ENCODE data around the gene BBS7. TPM values are rescaled to one million over a fixed set of nuclear protein-coding genes. Genes with fewer than 3 reads are reported as not detected.
A peak's percentile ranks its signal among the peaks of the same experiment; 100 is the strongest.

BBS7 gene
- polyA plus RNA-seq, 6 donors from 2014 or later, result 2.0 to 9.5 (median 5.1) TPM

DNA sequence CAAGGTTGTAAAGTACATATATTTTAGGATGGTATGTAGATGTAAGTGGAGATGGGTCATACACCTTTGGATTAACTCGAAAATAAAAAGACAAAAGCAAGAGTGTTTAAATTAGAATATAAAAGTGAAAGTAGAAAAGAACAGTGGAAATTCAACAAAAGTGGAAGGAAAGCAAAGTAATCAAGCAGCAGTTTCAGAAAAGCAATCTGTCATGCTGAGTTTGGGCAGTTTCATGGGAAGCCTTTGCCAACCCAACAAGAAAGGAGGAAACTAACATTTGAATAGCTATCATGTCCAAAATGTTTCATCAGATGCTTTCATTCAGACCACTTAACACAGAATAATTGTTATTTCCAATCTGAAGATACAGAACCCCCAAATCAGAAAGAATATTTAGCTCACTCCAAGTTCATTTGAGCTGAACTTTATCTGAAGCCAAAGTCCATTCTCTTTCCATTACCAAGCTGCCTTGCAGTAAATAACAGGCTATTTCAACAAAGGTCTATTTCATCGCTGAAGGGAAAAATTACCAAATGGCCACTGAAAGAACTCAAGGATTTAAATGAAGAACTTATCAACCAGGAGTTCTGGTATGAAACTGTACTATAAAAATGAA is 71.0 kb downstream of the BBS7 start:
- Mint-ChIP-seq H3K9me3 (no peaks in the 10 kb centered on the region), H3K4me1 (peaks cover 14 to 34% (median 14%) of the 10 kb centered on the region in 3 donors), H3K36me3 (no peaks in the 10 kb centered on the region), H3K27me3 (peaks cover 1 to 17% (median 13%) of the 10 kb centered on the region in 3 donors), H3K4me3 (peak overlapping the region in 6 of 8 donors; percentile 2 to 98 (median 70)), H3K27ac (peak overlapping the region in 3 of 6 donors; percentile 25 to 96 (median 57))
- ATAC-seq (ENCODE audit: low read depth in 2 of 2), result no peak
- DNase-seq, result no peak

DNA sequence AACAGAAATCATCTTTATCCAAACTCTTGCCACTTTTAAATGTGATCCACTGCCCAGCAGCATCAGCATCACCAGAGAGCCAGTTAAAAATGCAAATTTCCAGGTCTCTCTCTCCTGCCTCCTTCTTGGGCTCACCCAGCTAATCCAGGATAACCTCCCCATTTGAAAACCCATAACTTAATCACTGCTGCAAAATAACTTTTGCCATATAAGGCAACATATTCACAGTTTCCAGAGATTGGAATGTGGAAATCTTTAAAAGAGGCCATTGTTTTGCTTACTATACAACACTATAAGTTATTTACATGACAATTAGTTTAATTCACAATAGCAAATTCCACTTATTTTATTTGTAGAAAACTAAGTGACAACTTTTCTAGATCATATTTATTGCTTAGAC is 74.0 kb downstream of the BBS7 start:
- no peaks in the 10 kb centered on the region for H3K36me3 Mint-ChIP-seq
- no peak overlapping the region for H3K4me3 Mint-ChIP-seq
- peaks cover 6 to 28% (median 23%) of the 10 kb centered on the region in 3 donors for H3K27me3 Mint-ChIP-seq
- no peak for DNase-seq
- H3K27ac Mint-ChIP-seq, result peak overlapping the region in 1 of 6 donors; percentile 67
- H3K4me1 Mint-ChIP-seq, result peaks cover 6 to 19% (median 6%) of the 10 kb centered on the region in 3 donors
- H3K9me3 Mint-ChIP-seq, result no peaks in the 10 kb centered on the region
- ATAC-seq (ENCODE audit: low read depth in 2 of 2), result no peak

- no peak overlapping the region for H3K27ac Mint-ChIP-seq
- DNase-seq (no peak), ATAC-seq (ENCODE audit: low read depth in 2 of 2) (no peak)
- no peaks in the 10 kb centered on the region for H3K36me3 Mint-ChIP-seq
- H3K9me3 Mint-ChIP-seq, result no peaks in the 10 kb centered on the region
- H3K4me3 Mint-ChIP-seq, result peak overlapping the region in 1 of 8 donors; percentile 52
- H3K4me1 Mint-ChIP-seq, result peaks cover 0 to 4% (median 0%) of the 10 kb centered on the region in 3 donors
- peaks cover 13 to 36% (median 34%) of the 10 kb centered on the region in 3 donors for H3K27me3 Mint-ChIP-seq
Observed at GRCh38 chr4:121794505-121795188, 75.6 kb downstream of the BBS7 start.

DNA sequence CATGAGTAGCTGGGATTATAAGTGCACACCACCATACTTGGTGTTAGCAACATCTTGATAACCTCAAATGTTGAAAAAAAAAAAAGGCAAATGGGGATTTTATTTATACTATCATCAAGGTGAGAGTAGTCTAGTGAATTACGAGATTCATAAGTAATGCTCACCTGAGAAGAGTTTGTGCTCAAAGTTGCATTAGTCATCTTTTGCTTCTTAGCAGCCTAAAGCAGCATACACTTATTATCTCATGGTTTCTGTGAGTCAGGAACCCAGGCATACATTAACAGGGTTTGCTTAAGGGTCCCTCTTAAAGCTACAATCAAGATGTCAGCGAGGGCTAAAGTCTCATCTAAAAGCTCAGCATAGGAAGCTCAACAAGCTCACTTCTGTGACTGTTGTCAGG is 77.3 kb downstream of the BBS7 start:
- H3K36me3 Mint-ChIP-seq, result no peaks in the 10 kb centered on the region
- no peak for DNase-seq
- H3K27me3 Mint-ChIP-seq, result peaks cover 25 to 53% (median 49%) of the 10 kb centered on the region in 3 donors
- no peak overlapping the region for H3K4me3 Mint-ChIP-seq
- no peaks in the 10 kb centered on the region for H3K4me1 Mint-ChIP-seq
- H3K9me3 Mint-ChIP-seq, result no peaks in the 10 kb centered on the region
- ATAC-seq (ENCODE audit: low read depth in 2 of 2), result no peak
- H3K27ac Mint-ChIP-seq, result no peak overlapping the region

DNA sequence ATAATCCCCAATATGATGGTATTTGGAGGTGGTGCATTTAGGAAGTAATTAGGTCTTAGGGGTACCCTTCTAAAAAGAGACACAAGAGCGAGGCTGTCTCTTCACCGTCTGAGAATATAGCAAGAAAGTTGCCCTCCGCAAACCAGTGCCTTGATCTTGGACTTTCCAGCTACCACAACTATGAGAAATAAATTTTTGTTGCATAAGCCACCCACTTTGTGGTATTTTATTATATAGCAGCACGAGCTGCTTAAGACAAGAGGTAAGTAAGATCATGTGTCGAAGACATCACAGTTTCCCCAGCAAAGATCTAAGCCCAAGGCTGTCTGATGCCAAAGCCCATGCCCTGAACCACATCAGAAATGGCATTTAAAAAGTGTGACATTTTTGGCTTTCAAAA is 78.8 kb downstream of the BBS7 start:
- no peak for ATAC-seq (ENCODE audit: low read depth in 2 of 2)
- Mint-ChIP-seq H3K9me3 (no peaks in the 10 kb centered on the region), H3K27me3 (peaks cover 35 to 64% (median 58%) of the 10 kb centered on the region in 3 donors), H3K4me3 (no peak overlapping the region), H3K36me3 (no peaks in the 10 kb centered on the region), H3K4me1 (no peaks in the 10 kb centered on the region), H3K27ac (no peak overlapping the region)
- DNase-seq, result no peak

- DNase-seq (no peak), ATAC-seq (ENCODE audit: low read depth in 2 of 2) (no peak)
- Mint-ChIP-seq H3K27ac (no peak overlapping the region), H3K36me3 (no peaks in the 10 kb centered on the region), H3K4me3 (no peak overlapping the region), H3K9me3 (no peaks in the 10 kb centered on the region), H3K4me1 (no peaks in the 10 kb centered on the region), H3K27me3 (peaks cover 38 to 64% (median 60%) of the 10 kb centered on the region in 3 donors)
Observed at GRCh38 chr4:121790976-121791375, 79.3 kb downstream of the BBS7 start.

- no peak overlapping the region for H3K27ac Mint-ChIP-seq
- no peak overlapping the region for H3K4me3 Mint-ChIP-seq
- peaks cover 43 to 64% (median 64%) of the 10 kb centered on the region in 3 donors for H3K27me3 Mint-ChIP-seq
- H3K36me3 Mint-ChIP-seq, result no peaks in the 10 kb centered on the region
- DNase-seq, result no peak
- no peak for ATAC-seq (ENCODE audit: low read depth in 2 of 2)
- no peaks in the 10 kb centered on the region for H3K4me1 Mint-ChIP-seq
- no peaks in the 10 kb centered on the region for H3K9me3 Mint-ChIP-seq
Observed at GRCh38 chr4:121789960-121790829, 80.1 kb downstream of the BBS7 start.

GRCh38 chr4:121789455-121789854 is 80.8 kb downstream of the BBS7 start:
- peaks cover 49 to 65% (median 61%) of the 10 kb centered on the region in 3 donors for H3K27me3 Mint-ChIP-seq
- no peak overlapping the region for H3K27ac Mint-ChIP-seq
- no peak for ATAC-seq (ENCODE audit: low read depth in 2 of 2)

DNA sequence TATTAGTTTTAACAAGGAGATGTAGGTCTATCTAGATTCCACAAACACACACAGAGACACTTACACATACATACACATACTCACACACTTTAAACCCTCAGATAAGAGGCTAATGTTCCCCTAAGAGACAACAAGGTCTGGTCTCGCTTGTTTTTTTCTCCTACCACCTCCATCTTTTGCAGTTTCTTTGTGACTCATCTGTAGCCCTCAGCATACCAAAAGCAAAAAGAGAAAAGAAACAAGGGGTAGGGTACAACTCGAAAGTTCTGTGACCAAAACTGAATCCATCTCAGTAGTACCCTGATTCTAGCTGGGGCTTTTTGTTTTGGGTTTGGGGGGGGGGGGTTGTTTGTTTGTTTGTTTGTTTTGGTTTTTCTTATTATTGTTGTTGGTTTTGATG is 81.4 kb downstream of the BBS7 start:
- DNase-seq, result no peak
- H3K4me1 Mint-ChIP-seq, result no peaks in the 10 kb centered on the region
- no peaks in the 10 kb centered on the region for H3K36me3 Mint-ChIP-seq
- no peak for ATAC-seq (ENCODE audit: low read depth in 2 of 2)
- H3K27ac Mint-ChIP-seq, result peak overlapping the region in 1 of 6 donors; percentile 79
- peaks cover 45 to 65% (median 61%) of the 10 kb centered on the region in 3 donors for H3K27me3 Mint-ChIP-seq
- H3K9me3 Mint-ChIP-seq, result peaks cover 0 to 13% (median 7%) of the 10 kb centered on the region in 7 donors
- H3K4me3 Mint-ChIP-seq, result no peak overlapping the region

More at GRCh38 chr4:121789455-121789854, 80.8 kb downstream of the BBS7 start:
- Mint-ChIP-seq H3K9me3 (peaks cover 0 to 7% (median 3%) of the 10 kb centered on the region in 7 donors), H3K4me1 (no peaks in the 10 kb centered on the region), H3K36me3 (no peaks in the 10 kb centered on the region), H3K4me3 (no peak overlapping the region)
- DNase-seq, result no peak

DNA sequence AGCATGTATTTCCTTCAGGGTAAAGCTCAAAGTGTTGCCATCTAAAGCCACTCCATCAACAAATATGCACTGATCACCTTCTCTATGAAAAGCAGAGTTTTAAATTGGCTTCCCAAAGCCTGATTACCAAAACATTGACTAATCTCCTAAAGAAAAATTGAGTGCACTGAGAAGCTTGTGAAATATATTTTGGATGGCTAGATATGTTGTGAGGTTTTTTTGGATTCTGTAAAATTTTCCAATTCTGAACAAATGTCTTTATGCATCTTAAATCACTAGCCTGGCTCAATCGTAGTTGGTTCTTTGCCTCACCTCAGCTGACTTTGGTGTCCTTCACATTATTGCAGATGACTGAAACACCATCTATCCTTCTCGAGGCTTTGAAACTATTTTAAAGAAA is 84.1 kb downstream of the BBS7 start:
- H3K4me1 Mint-ChIP-seq, result no peaks in the 10 kb centered on the region
- ATAC-seq (ENCODE audit: low read depth in 2 of 2), result no peak
- H3K27me3 Mint-ChIP-seq, result peaks cover 56 to 76% (median 63%) of the 10 kb centered on the region in 3 donors

GRCh38 chr4:121785479-121785878 is 84.8 kb downstream of the BBS7 start:
- Mint-ChIP-seq H3K4me1 (no peaks in the 10 kb centered on the region), H3K9me3 (peaks cover 0 to 15% (median 9%) of the 10 kb centered on the region in 7 donors), H3K27me3 (peaks cover 61 to 76% (median 68%) of the 10 kb centered on the region in 3 donors), H3K27ac (no peak overlapping the region), H3K4me3 (no peak overlapping the region), H3K36me3 (no peaks in the 10 kb centered on the region)
- DNase-seq (no peak), ATAC-seq (ENCODE audit: low read depth in 2 of 2) (no peak)

More for the DNA sequence above, 84.1 kb downstream of the BBS7 start:
- DNase-seq, result no peak
- Mint-ChIP-seq H3K4me3 (no peak overlapping the region), H3K27ac (no peak overlapping the region), H3K9me3 (peaks cover 0 to 15% (median 9%) of the 10 kb centered on the region in 7 donors), H3K36me3 (no peaks in the 10 kb centered on the region)

GRCh38 chr4:121784975-121785374 is 85.3 kb downstream of the BBS7 start:
- no peak for DNase-seq
- Mint-ChIP-seq H3K27ac (no peak overlapping the region), H3K4me3 (no peak overlapping the region), H3K9me3 (peaks cover 0 to 15% (median 9%) of the 10 kb centered on the region in 7 donors), H3K36me3 (no peaks in the 10 kb centered on the region), H3K4me1 (no peaks in the 10 kb centered on the region), H3K27me3 (peaks cover 62 to 76% (median 69%) of the 10 kb centered on the region in 3 donors)
- ATAC-seq (ENCODE audit: low read depth in 2 of 2), result no peak

DNA sequence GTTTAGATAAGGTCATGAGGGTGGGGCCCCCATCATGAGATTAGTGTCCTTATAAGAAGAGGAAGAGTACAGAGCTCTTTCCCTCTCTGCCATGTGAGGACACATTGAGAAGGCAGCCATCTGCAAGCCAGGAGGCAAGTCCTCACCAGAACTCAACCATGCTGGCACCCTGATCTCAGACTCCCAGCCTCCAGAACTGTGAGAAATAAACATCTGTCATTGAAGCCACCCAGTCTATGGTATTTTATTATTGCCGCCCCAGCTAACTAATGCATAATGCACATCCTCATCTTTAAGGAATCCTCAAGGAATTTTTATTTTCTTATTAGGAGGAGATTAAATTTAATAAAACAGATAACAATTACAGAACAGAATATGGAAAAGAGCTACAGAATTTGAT is 85.9 kb downstream of the BBS7 start:
- peaks cover 61 to 77% (median 70%) of the 10 kb centered on the region in 3 donors for H3K27me3 Mint-ChIP-seq
- no peak overlapping the region for H3K4me3 Mint-ChIP-seq
- peaks cover 0 to 15% (median 9%) of the 10 kb centered on the region in 7 donors for H3K9me3 Mint-ChIP-seq
- peak overlapping the region in 1 of 6 donors; percentile 7 for H3K27ac Mint-ChIP-seq
- DNase-seq (no peak), ATAC-seq (ENCODE audit: low read depth in 2 of 2) (no peak)
- no peaks in the 10 kb centered on the region for H3K36me3 Mint-ChIP-seq
- H3K4me1 Mint-ChIP-seq, result no peaks in the 10 kb centered on the region
